Lung (tissue), 12 donors: ENCODE data around the gene TET2. TPM values are rescaled to one million over a fixed set of nuclear protein-coding genes. Genes with fewer than 3 reads are reported as not detected.

ENCODE experiments used
- ATAC-seq: fragments of 200-7000 bp; cut with Tn5 transposase; one replicate; pipeline ENCODE4 v1.9.1; 2020; ENCODE audit warnings: moderate number of reproducible peaks; ENCODE audit not compliant: insufficient read depth, low FRiP score
- DNase-seq, 3 donors: peaks; one replicate each; pipeline ENCODE4 v3.0.0-alpha.2; 2013 to 2017
- H3K27ac ChIP-seq, 2 donors: one replicate each; pipeline ENCODE4 v1.5.1; 2013; ENCODE audit warnings: mild to moderate bottlenecking in 2 of 2, moderate library complexity in 2 of 2, control low read depth in 1 of 2, inconsistent platforms in 1 of 2, low read depth in 1 of 2, low read length in 1 of 2
- H3K27me3 ChIP-seq, 3 donors: one replicate each; pipeline ENCODE4 v1.5.1; 2013; ENCODE audit warnings: low read length in 2 of 3; ENCODE audit not compliant: control insufficient read depth in 3 of 3, insufficient read depth in 3 of 3
- H3K36me3 ChIP-seq, 4 donors: one replicate each; pipeline ENCODE4 v1.5.1; 2013; ENCODE audit warnings: low read length in 4 of 4, mild to moderate bottlenecking in 1 of 4, moderate library complexity in 1 of 4; ENCODE audit not compliant: control insufficient read depth in 4 of 4, insufficient read depth in 4 of 4
- H3K4me1 ChIP-seq, 5 donors: one replicate each; pipeline ENCODE4 v1.5.1; 2013; ENCODE audit warnings: low read length in 5 of 5, mild to moderate bottlenecking in 2 of 5, moderate library complexity in 1 of 5; ENCODE audit not compliant: control insufficient read depth in 5 of 5, insufficient read depth in 5 of 5
- H3K4me3 ChIP-seq: one replicate; pipeline ENCODE4 v1.5.1; 2013; ENCODE audit warnings: mild to moderate bottlenecking, control low read depth, moderate library complexity
- H3K9ac ChIP-seq, 2 donors: one replicate each; pipeline ENCODE4 v1.5.1; 2013; ENCODE audit warnings: low read length in 2 of 2, control low read depth in 1 of 2; ENCODE audit not compliant: insufficient read depth in 1 of 2
- H3K9me3 ChIP-seq, 4 donors: one replicate each; pipeline ENCODE4 v1.5.1; 2013; ENCODE audit warnings: low read length in 3 of 4, mild to moderate bottlenecking in 1 of 4, moderate library complexity in 1 of 4; ENCODE audit not compliant: control insufficient read depth in 4 of 4, insufficient read depth in 3 of 4
- CTCF ChIP-seq: IDR thresholded peaks from 2 replicates; pipeline ENCODE4 v1.5.1; 2012; ENCODE audit warnings: mild to moderate bottlenecking; ENCODE audit errors: control extremely low read depth, extremely low read depth
- WGBS, 2 donors: extraction: QIAGEN DNeasy Blood & Tissue Kit; methylation state at CpG; one replicate each; pipeline ENCODE4 v1.1.7; 2013; 5-methylcytosine and 5-hydroxymethylcytosine counted together
- polyA plus RNA-seq, 2 donors: library from polyadenylated mRNA; stranded (reverse); fragments of 200-250 nt; gene quantifications; one replicate each; pipeline ENCODE4 v1.2.1, GENCODE V29; 2013
- total RNA-seq, 2 donors: library from RNA; depleted of rRNA in 1 of 2; stranded (reverse); fragments of >200 nt in 1 of 2; gene quantifications; one replicate each; pipeline ENCODE4 v1.2.1, GENCODE V29; 2014 to 2021
- donor health status: control.
- donor health status: control.
- donor health status: Bipolar disorder and iron deficiency.
- donor health status: healthy.
- donor health status: DM: yes; HTN: yes; CAD: no.

Gene TET2
- total and polyA plus RNA-seq, 4 donors: 4.1 to 72.2 (median 16.5) TPM

GRCh38 chr4:105116616-105117319, 29.9 kb upstream of the TET2 start:
- Histone ChIP-seq H3K27ac (no peak overlapping the region), H3K9me3 (no peaks in the 10 kb centered on the region), H3K27me3 (no peaks in the 10 kb centered on the region), H3K9ac (no peak overlapping the region), H3K4me1 (no peaks in the 10 kb centered on the region), H3K36me3 (no peaks in the 10 kb centered on the region), H3K4me3 (no peak overlapping the region)
- no peak for TF ChIP-seq CTCF
- DNase-seq (no peak), ATAC-seq (no peak)
- WGBS, 2 donors: 59 to 69% methylated on average over 3 of the region's 3 CpGs

- ATAC-seq: no peak
- H3K27me3 ChIP-seq: no peaks in the 10 kb centered on the region
- no peaks in the 10 kb centered on the region for H3K36me3 ChIP-seq
These were observed 27.3 kb upstream of the TET2 start for GRCh38 chr4:105119356-105119755.

DNA sequence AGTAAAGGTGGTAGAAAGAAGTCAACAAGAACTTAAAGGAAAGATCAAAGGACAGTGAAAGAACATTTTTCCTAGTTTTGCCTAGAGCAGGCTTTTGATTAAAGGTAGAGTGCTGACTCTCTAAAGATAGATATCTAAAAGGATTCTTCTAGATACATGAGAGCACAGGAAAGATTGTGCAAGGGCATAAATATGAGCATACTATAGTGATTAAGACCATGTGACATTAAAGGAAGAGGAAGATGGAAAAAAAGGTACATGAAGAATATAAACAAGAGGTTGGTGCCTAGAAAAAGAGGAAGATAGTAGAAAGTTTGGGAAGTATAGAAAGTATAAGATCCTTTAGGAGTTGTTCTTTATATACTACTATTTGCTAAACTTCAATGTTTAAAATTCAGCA, 26.1 kb upstream of the TET2 start:
- H3K27me3 ChIP-seq: no peaks in the 10 kb centered on the region
- no peak overlapping the region for H3K4me3 ChIP-seq
- no peaks in the 10 kb centered on the region for H3K36me3 ChIP-seq
- TF ChIP-seq CTCF: no peak
- H3K27ac ChIP-seq: no peak overlapping the region
- ATAC-seq: no peak
- DNase-seq: no peak
- no peak overlapping the region for H3K9ac ChIP-seq
- no peaks in the 10 kb centered on the region for H3K4me1 ChIP-seq
- no peaks in the 10 kb centered on the region for H3K9me3 ChIP-seq

More at GRCh38 chr4:105119356-105119755, 27.3 kb upstream of the TET2 start:
- Histone ChIP-seq H3K4me3 (no peak overlapping the region), H3K9ac (no peak overlapping the region), H3K4me1 (no peaks in the 10 kb centered on the region), H3K9me3 (no peaks in the 10 kb centered on the region), H3K27ac (no peak overlapping the region)
- DNase-seq: no peak
- no peak for TF ChIP-seq CTCF

DNA sequence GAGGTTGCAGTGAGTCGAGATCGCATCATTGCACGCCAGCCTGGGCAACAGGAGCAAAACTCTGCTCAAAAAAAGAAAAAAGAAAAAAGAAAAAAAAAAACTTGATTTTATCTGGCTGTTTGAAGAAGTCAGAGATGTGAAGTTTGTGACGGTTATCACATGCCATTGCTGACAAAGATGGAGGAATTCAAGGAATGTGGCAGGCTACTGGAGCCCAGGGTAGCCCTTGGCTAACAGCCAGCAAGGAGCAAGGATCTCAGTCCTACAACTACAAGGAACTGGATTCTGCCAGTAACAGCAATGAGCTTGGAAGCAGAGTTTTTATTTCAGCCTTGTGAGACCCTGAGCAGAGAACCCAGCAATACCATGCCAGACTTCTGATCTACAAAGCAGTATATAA, 24.3 kb upstream of the TET2 start:
- no peak for TF ChIP-seq CTCF
- no peak overlapping the region for H3K27ac ChIP-seq
- no peaks in the 10 kb centered on the region for H3K36me3 ChIP-seq
- H3K9ac ChIP-seq: no peak overlapping the region
- peaks cover 0 to 14% (median 0%) of the 10 kb centered on the region in 5 donors for H3K4me1 ChIP-seq
- no peaks in the 10 kb centered on the region for H3K27me3 ChIP-seq
- H3K9me3 ChIP-seq: no peaks in the 10 kb centered on the region
- 83 to 89% methylated on average over 4 of the region's 4 CpGs for WGBS, 2 donors
- no peak overlapping the region for H3K4me3 ChIP-seq
- ATAC-seq (no peak), DNase-seq (no peak)
